Raji (cell line): Measurements from ENCODE around the gene CHPT1.

Experiments used
- POLR2A ChIP-seq: IDR thresholded peaks from 2 replicates; pipeline ENCODE4 v1.6.1; 2011; ENCODE audit warnings: low read depth, low read length, control low read depth; ENCODE audit not compliant: insufficient read depth

The CHPT1 gene

GRCh38 chr12:101675555-101675954 is 21.9 kb upstream of the CHPT1 start:
- no peak for TF ChIP-seq POLR2A

- TF ChIP-seq POLR2A, result no peak
Observed at GRCh38 chr12:101678081-101678480, 19.4 kb upstream of the CHPT1 start.

GRCh38 chr12:101680240-101680639 is 17.2 kb upstream of the CHPT1 start:
- no peak for TF ChIP-seq POLR2A

- TF ChIP-seq POLR2A, result no peak
Observed at GRCh38 chr12:101680647-101681046, 16.8 kb upstream of the CHPT1 start.

DNA sequence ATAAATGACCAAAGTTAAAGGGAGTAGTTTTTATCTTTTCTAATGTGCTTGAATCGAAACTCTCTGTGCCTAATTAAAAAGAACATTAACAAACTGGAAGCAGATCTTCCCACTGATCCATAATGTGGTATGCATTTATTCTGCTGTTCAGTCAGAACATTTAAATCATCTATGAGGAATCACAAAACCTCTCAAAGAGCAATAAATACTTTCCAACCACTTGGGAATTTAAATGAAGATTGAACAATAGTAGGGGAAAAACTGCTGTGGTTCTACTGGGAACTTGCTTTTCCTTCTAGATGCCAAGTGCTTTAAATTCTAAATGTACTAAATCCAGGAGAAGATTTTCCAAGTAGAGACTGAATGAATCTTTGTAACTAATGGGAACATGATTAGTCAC is 12.3 kb upstream of the CHPT1 start:
- no peak for TF ChIP-seq POLR2A

DNA sequence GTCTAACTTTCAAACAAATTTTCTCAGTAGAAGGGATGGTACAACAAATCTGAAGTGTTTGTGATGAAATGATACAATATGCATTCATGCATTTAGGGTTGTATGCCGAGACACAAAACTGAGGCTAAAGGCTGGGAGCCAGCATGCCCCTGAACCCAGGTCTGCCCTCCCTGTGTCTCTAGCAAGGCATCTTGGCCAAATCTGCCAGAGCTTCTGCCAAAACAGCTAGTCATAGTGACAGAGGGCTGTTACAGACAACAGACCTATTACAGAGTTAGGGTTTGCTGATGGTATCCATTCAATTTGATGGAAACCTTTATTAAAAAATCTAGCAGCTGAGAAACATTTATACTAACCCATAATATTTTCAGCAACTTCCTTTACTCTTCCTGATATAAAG is 11.3 kb upstream of the CHPT1 start:
- no peak for TF ChIP-seq POLR2A

DNA sequence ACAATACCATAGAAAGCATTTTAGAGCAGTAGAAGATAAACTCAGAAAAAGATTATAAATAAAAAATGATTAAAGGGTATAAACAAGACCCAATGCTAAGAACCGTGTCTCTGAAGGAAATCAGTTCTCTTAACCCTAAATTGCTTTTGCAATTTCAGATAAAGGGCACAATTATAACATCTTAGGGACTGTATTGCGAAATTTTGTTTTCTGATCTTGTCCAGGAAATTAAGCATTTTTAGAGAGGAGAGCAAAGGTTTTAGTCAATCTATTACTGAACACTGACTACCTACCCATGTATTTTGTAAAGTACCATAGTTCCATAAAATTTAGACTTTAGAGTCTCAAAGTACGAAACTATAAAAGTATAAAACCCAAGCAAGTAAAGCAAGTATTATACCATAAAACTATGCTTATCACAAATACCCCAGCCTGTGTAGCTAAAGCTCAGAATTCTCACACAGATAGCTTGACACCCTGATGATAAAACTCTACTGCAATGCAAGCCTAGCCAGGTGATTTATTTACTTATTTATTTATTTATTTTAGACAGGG is 6.8 kb upstream of the CHPT1 start:
- no peak for TF ChIP-seq POLR2A

DNA sequence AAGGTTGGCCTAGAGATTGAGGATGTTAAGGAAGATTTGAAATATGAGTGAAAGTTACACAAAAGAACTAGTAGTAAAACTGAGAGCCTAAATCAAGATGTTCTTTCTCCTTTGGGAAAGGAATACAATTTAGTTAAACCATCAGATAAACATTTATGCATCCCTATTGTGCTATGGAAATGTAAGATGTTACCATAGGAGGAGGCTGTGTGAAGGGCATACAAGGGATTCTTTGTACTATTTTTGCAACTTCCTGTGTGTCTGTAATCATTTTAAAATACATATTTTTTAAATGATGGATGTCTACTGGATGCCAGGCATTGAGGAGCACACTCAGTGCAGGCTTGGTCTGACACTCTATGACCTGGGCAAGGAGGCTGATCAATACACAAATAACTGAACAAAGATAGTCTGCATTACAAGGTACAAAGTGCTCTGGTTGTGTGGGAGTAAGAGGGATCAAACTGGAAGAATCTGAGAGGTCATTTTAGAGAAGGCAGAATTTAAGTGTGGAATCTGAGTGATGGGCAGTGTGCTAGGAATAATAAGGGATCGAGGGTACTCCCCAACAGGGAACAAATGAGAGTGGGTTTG is 5.8 kb upstream of the CHPT1 start:
- no peak for TF ChIP-seq POLR2A

DNA sequence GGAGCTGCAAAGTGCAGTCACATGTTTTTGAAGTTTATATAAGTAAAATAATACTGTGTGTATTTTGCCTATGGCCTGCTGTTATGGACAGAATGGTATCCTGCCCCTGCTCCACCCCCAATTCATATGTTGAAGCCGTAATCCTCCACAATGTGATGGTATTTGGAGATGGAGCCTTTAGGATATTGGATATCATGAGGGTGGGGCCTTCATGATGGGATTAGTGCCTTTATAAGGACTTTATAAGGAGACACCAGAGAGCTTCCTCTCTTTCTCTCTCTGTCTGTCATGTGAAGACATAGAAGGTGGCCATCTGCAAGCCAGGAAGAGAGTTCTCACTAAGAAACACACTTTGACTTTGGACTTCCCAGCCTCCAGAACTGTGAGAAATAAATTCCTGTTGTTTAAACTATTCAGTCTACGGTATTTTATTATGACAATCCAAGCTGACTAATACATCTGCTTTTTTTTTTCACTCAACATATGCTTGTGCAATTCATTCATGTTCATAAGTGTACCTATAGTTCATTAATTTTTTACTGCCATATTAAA is 3.1 kb upstream of the CHPT1 start:
- no peak for TF ChIP-seq POLR2A

GRCh38 chr12:101694986-101695385 is 2.5 kb upstream of the CHPT1 start:
- no peak for TF ChIP-seq POLR2A

GRCh38 chr12:101695706-101696105 is 1.7 kb upstream of the CHPT1 start:
- TF ChIP-seq POLR2A, result no peak

GRCh38 chr12:101696251-101697196 is 916 bp upstream of the CHPT1 start:
- TF ChIP-seq POLR2A, result no peak

- TF ChIP-seq POLR2A, result no peak
Observed at GRCh38 chr12:101697930-101698799, 725 bp downstream of the CHPT1 start.

- TF ChIP-seq POLR2A, result no peak
Observed at GRCh38 chr12:101698800-101699347, 1.4 kb downstream of the CHPT1 start.
